Stimulated activated naive CD8-positive, alpha-beta T cell treated with anti-CD3 and anti-CD28 coated beads, Interleukin-15, Interleukin-2, amounts not matched to agents 100 ng/mL and 50 ng/mL, for 24 hours (primary cell): Measurements from ENCODE around the gene OSMR.

ENCODE experiments used
- H3K27ac Mint-ChIP-seq: one replicate; pipeline ENCODE4 v1.8.0; 2021; ENCODE audit warnings: mild to moderate bottlenecking, mixed read lengths
- H3K27me3 Mint-ChIP-seq: one replicate; pipeline ENCODE4 v1.8.0; 2021; ENCODE audit warnings: mixed read lengths
- H3K36me3 Mint-ChIP-seq: one replicate; pipeline ENCODE4 v1.8.0; 2021; ENCODE audit warnings: low read depth, mixed read lengths
- H3K4me1 Mint-ChIP-seq: one replicate; pipeline ENCODE4 v1.8.0; 2021; ENCODE audit warnings: low read depth, mixed read lengths
- H3K4me3 Mint-ChIP-seq: one replicate; pipeline ENCODE4 v1.8.0; 2021; ENCODE audit warnings: mild to moderate bottlenecking, mixed read lengths
- H3K9me3 Mint-ChIP-seq: one replicate; pipeline ENCODE4 v1.8.0; 2021; ENCODE audit warnings: mixed read lengths

Gene OSMR

DNA sequence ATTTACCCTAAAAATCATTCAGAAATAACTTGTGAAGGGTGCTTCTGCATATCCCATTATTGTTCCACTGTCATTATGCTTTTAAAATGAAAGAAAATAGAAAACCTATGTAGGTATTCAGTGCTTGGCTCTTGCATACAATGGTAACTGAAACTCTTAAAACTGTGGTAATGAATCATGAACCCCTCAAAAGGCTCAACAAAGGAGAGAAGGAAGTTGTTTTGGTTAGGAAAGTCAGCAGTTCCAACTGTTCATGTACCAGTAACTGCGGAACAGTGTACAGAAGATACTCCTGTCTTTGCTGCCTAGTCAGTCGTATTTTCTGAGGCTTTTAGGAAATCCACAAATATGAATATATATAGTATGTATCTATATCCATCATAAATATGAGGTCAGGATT, 96.1 kb downstream of the OSMR start:
- no peaks in the 10 kb centered on the region for H3K27me3 Mint-ChIP-seq
- H3K27ac Mint-ChIP-seq = no peak overlapping the region
- H3K4me1 Mint-ChIP-seq = no peaks in the 10 kb centered on the region
- no peaks in the 10 kb centered on the region for H3K9me3 Mint-ChIP-seq
- H3K4me3 Mint-ChIP-seq = no peak overlapping the region
- peaks cover 51% of the 10 kb centered on the region for H3K36me3 Mint-ChIP-seq

DNA sequence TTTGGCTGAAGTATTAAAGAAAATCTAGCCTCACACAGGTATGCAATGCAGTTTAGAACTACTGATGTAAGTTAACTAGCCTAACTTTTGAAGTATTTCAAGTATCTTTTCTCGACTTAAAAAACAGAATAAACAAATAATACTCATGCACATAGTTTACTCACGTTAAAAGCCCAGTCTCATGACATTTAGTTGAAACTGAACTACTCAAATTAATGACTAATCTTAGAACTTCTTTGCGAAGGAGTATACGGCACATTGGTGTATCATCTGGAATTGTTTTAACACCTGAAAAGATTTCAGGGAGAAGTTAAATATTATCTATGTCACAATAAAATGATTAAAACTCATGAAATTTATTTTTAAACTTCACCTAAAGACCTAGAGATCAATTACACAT, 98.5 kb downstream of the OSMR start:
- H3K4me1 Mint-ChIP-seq = no peaks in the 10 kb centered on the region
- H3K27ac Mint-ChIP-seq = no peak overlapping the region
- H3K27me3 Mint-ChIP-seq = no peaks in the 10 kb centered on the region
- H3K36me3 Mint-ChIP-seq = peaks cover 45% of the 10 kb centered on the region
- H3K4me3 Mint-ChIP-seq = no peak overlapping the region
- H3K9me3 Mint-ChIP-seq = no peaks in the 10 kb centered on the region

DNA sequence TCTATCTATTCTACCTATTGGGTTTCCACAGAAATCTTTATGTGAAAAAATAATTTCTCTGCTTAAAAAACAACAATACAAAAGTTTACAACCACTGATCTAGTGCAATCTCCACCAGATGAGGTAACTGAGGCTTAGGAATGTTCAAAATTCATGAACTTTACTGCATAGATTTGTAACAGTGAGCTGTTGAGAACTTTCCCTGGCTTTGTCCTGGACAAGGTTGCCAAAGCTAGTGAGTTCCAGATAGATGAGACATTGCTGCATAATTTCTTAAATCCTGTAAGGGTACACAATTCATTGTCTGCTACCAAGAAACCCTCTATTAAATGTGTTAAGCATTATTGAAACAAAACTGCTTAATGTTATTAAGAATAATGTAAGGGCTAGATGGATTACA, 102.7 kb downstream of the OSMR start:
- peaks cover 62% of the 10 kb centered on the region for H3K36me3 Mint-ChIP-seq
- no peak overlapping the region for H3K4me3 Mint-ChIP-seq
- no peaks in the 10 kb centered on the region for H3K27me3 Mint-ChIP-seq
- no peaks in the 10 kb centered on the region for H3K9me3 Mint-ChIP-seq
- H3K4me1 Mint-ChIP-seq = no peaks in the 10 kb centered on the region
- H3K27ac Mint-ChIP-seq = no peak overlapping the region

- H3K27ac Mint-ChIP-seq = no peak overlapping the region
- no peaks in the 10 kb centered on the region for H3K4me1 Mint-ChIP-seq
- no peaks in the 10 kb centered on the region for H3K27me3 Mint-ChIP-seq
- H3K4me3 Mint-ChIP-seq = no peak overlapping the region
- H3K9me3 Mint-ChIP-seq = no peaks in the 10 kb centered on the region
- H3K36me3 Mint-ChIP-seq = peaks cover 61% of the 10 kb centered on the region
These were observed 107.7 kb downstream of the OSMR start for GRCh38 chr5:38953426-38954012.

DNA sequence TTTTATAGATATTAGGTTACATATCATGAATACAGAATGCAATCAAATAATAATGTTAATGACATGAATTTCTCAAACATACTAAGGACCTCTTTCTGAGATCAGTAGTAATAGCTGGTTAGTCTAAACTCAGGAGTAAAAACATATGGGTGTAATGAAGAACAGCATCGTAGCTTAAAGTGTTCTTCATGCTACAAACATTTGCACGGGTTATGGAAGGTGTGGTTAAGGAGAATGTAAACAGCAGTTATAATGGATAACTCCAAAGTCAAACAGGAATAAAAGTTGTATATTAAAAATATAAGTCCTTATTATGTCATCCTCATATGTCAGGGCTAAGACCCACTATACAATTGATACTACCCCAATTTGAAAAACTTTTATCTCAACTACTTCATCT, 115.9 kb downstream of the OSMR start:
- Mint-ChIP-seq H3K4me1 (no peaks in the 10 kb centered on the region), H3K27ac (no peak overlapping the region), H3K36me3 (peaks cover 42% of the 10 kb centered on the region), H3K27me3 (no peaks in the 10 kb centered on the region), H3K4me3 (no peak overlapping the region), H3K9me3 (no peaks in the 10 kb centered on the region)

GRCh38 chr5:38968665-38969064, 122.9 kb downstream of the OSMR start:
- Mint-ChIP-seq H3K9me3 (no peaks in the 10 kb centered on the region), H3K36me3 (peaks cover 26% of the 10 kb centered on the region), H3K27me3 (no peaks in the 10 kb centered on the region), H3K4me3 (no peak overlapping the region), H3K4me1 (no peaks in the 10 kb centered on the region), H3K27ac (no peak overlapping the region)

DNA sequence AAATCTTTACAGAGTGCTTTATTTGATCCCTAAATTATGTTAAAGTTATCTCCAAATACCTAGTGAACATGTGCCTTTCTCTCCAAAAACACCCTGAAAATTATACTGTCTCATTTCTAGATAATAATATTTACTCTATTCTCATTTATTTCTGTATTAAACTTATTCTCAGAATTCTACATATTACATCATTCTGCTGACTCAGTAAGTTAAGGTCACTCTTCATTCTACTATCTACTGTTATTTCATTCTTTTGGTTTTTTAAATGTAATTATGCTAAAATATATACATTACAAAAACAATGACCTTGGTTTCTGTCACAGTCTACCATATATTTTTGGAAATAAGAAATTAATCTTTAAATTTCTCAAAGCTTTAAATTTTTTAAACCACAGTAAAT, 132.2 kb downstream of the OSMR start:
- Mint-ChIP-seq H3K9me3 (no peaks in the 10 kb centered on the region), H3K36me3 (peaks cover 29% of the 10 kb centered on the region), H3K4me1 (peaks cover 10% of the 10 kb centered on the region), H3K27ac (no peak overlapping the region), H3K4me3 (no peak overlapping the region), H3K27me3 (no peaks in the 10 kb centered on the region)

GRCh38 chr5:38979535-38979934, 133.7 kb downstream of the OSMR start:
- H3K27me3 Mint-ChIP-seq = no peaks in the 10 kb centered on the region
- H3K36me3 Mint-ChIP-seq = peaks cover 33% of the 10 kb centered on the region
- no peaks in the 10 kb centered on the region for H3K9me3 Mint-ChIP-seq
- peaks cover 10% of the 10 kb centered on the region for H3K4me1 Mint-ChIP-seq
- H3K27ac Mint-ChIP-seq = no peak overlapping the region
- H3K4me3 Mint-ChIP-seq = no peak overlapping the region
